Gastrocnemius medialis (tissue), 4 donors: ENCODE measurements around the gene MED12L.

Experiments used
- POLR2A ChIP-seq, 2 donors: fragments of 450-650 bp; IDR thresholded peaks; one replicate each; pipeline ENCODE4 v1.6.1; 2017; ENCODE audit warnings: antibody characterized with exemption in 2 of 2, mild to moderate bottlenecking in 2 of 2, moderate library complexity in 2 of 2
- TF ChIP-seq, protein P1 (sequence below), 5 experiments: fragments of 450-650 bp in 3 of 5; fragments of 200-600 bp in 2 of 5; sonication (generic) in 2 of 5; IDR thresholded peaks in 4 of 5; conservative IDR thresholded peaks in 1 of 5; 1 replicate in 4 of 5; 2 replicates in 1 of 5; pipeline ENCODE4 v1.5.1; 2016 to 2019; ENCODE audit warnings: antibody characterized with exemption in 5 of 5, mild to moderate bottlenecking in 3 of 5, moderate library complexity in 3 of 5

GRCh38 chr3:151169262-151169947 lies 83.9 kb downstream of the MED12L start:
- TF ChIP-seq, protein P1, sequence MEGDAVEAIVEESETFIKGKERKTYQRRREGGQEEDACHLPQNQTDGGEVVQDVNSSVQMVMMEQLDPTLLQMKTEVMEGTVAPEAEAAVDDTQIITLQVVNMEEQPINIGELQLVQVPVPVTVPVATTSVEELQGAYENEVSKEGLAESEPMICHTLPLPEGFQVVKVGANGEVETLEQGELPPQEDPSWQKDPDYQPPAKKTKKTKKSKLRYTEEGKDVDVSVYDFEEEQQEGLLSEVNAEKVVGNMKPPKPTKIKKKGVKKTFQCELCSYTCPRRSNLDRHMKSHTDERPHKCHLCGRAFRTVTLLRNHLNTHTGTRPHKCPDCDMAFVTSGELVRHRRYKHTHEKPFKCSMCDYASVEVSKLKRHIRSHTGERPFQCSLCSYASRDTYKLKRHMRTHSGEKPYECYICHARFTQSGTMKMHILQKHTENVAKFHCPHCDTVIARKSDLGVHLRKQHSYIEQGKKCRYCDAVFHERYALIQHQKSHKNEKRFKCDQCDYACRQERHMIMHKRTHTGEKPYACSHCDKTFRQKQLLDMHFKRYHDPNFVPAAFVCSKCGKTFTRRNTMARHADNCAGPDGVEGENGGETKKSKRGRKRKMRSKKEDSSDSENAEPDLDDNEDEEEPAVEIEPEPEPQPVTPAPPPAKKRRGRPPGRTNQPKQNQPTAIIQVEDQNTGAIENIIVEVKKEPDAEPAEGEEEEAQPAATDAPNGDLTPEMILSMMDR (IDR thresholded peaks at IDR 0.05 in 4 of 5, conservative IDR thresholded peaks at IDR 0.05 in 1 of 5) = no peak
- TF ChIP-seq POLR2A (IDR thresholded peaks at IDR 0.05) = no peak
